ENCODE measurements around the gene AKR1B15.

DNA sequence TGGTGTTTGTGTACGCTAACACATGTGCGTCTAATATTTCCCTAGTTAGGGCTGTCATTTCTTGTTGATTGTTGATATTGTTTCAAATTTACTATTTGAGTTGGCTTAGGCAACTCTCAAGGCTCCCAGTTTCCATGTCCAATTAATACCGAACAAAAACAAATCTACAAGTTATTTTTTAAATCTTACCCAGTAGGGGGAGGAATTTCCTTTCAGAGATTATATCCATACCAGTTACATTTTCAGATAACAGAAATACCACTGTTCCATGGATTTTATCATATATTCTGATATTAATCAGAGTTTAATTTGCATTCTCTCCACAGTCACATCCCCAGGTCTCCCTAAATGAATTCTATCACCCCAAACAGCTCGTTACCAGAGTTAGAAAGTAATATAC is 28.8 kb upstream of the AKR1B15 start:
- TF ChIP-seq ATF1 (CRISPR knock-in tag; IDR thresholded peaks at IDR 0.05) (no peak), ATF1 (tag; IDR thresholded peaks at IDR 0.05) (no peak), ZNF785 (CRISPR knock-in tag; IDR thresholded peaks at IDR 0.05) (no peak), FOXP1 (CRISPR knock-in tag; IDR thresholded peaks at IDR 0.05) (no peak)
- TF ChIP-seq, protein P1, sequence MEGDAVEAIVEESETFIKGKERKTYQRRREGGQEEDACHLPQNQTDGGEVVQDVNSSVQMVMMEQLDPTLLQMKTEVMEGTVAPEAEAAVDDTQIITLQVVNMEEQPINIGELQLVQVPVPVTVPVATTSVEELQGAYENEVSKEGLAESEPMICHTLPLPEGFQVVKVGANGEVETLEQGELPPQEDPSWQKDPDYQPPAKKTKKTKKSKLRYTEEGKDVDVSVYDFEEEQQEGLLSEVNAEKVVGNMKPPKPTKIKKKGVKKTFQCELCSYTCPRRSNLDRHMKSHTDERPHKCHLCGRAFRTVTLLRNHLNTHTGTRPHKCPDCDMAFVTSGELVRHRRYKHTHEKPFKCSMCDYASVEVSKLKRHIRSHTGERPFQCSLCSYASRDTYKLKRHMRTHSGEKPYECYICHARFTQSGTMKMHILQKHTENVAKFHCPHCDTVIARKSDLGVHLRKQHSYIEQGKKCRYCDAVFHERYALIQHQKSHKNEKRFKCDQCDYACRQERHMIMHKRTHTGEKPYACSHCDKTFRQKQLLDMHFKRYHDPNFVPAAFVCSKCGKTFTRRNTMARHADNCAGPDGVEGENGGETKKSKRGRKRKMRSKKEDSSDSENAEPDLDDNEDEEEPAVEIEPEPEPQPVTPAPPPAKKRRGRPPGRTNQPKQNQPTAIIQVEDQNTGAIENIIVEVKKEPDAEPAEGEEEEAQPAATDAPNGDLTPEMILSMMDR (IDR thresholded peaks at IDR 0.05 in 2 of 3, conservative IDR thresholded peaks at IDR 0.05 in 1 of 3; ENCODE audit: insufficient read depth in 2 of 3, low read depth in 1 of 3, low read length in 3 of 3) = peak in 1 of 3 experiments; percentile 37; a peak in 2 of 6 replicates

Measured in K562 (cell line).